Erythroblast (primary cell): ENCODE results near the gene CDH15.
"Not testable (repeated sequence)": the region's sequence is repeated elsewhere in the genome, so short reads cannot be mapped to it uniquely, and the experiment has no call there.

Experiments
- DNase-seq, 2 experiments: peaks; one replicate each; lab custom pipeline; 2025; lab: John Stamatoyannopoulos, UW
- GATA1 ChIP-seq: IDR thresholded peaks from 2 replicates; pipeline ENCODE4 v1.6.1; 2011; ENCODE audit warnings: low read depth, mild to moderate bottlenecking, control low read depth, low read length, moderate library complexity
- POLR2A ChIP-seq: IDR thresholded peaks from 2 replicates; pipeline ENCODE4 v1.6.1; 2011; ENCODE audit warnings: mild to moderate bottlenecking, low read length

Gene CDH15

DNA sequence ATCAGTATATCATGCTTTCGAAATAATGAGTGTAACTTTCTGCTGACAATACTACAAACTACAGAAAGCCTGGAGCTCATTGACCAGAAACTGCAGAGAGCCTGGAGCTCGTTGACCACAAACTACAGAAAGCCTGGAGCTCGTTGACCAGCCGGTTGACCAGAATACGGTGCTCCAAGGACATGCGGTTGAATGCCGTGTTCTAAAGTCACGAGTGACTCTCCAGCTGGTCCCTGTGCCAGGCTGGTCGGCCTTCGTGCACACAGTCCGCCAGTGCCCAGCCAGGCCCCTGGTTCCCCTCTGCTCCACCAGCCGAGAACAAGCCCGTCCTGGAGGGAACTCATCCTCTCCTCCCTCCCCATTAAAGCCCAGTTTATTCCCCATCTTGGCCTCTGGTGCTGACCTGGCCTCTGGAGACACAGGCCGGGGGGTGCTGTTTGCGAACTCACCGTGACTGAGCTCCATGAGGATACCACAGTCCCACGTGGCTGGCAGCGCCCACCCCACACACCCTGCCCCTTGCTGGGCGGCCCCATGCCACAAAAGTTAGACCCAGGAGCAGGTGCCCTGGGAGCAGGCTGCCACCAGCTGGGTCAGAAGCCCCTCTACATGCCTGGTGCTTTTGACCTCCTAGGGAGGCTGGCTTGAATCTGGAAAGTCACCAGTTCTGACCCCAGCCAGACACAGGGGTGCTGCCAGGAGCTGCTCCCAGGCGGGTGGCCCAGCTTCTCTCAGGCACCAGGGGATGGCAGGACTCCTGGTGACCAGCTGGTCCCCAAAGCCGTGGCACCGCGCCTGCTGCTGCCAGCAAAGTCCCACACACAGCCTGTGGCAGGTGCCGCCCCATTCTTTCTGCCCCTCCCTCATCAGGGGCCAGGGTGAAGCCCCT lies 15.5 kb upstream of the CDH15 start:
- no peak for TF ChIP-seq POLR2A
- no peak for TF ChIP-seq GATA1
- no peak for DNase-seq

DNA sequence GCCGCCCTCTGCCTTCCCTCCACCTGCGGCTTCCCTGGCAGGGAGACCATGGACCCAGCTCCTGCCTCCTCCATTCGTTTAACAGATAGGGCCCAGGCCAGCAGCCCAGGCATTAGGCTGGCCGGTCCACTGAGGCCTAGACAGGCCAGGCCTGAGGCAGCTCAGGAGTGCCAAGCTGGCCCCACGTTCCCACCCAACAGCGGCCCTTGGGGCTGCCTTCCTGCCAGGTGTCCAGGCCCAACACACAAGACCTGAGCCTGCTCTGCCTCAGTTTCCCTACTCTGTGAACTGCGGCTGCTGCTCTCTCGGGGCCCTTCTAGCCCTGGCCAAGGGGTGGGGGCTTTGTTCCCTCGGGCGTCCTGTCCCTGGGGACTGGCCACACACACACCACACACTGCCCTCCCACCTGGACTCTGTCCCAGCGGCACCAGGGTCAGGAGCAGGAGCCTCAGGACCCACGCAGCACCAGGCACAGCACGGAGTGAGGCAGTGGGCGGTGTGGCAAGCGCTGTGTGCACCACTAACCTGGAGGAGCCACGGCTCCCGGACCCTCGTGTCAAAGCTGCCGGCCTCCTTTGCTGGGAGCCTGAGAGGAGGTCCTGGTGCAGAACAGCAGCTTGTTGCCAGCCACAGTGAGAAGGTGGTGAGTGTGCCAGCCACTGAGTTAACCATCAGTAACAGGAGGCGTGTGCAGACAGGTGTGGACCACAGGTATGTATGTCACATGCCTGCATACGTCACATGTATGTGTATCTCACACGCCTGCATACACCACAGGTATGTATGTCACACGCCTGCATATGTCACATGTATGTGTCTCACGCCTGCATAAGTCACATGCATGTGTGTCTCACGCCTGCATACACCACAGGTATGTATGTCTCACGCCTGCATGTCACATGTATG lies 14.6 kb upstream of the CDH15 start:
- no peak for DNase-seq
- no peak for TF ChIP-seq POLR2A
- no peak for TF ChIP-seq GATA1

DNA sequence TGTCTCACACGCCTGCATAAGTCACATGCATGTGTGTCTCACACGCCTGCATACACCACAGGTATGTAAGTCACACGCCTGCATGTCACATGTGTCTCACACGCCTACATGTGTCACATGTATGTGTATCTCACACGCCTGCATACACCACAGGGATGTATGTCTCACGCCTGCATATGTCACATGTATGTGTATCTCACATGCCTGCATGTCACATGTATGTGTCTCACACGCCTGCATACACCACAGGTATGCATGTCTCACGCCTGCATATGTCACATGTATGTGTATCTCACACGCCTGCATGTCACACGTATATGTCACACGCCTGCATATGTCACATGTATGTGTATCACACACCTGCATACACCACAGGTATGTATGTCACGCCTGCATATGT lies 13.8 kb upstream of the CDH15 start:
- TF ChIP-seq GATA1 = no peak
- TF ChIP-seq POLR2A = no peak
- DNase-seq = no peak

DNA sequence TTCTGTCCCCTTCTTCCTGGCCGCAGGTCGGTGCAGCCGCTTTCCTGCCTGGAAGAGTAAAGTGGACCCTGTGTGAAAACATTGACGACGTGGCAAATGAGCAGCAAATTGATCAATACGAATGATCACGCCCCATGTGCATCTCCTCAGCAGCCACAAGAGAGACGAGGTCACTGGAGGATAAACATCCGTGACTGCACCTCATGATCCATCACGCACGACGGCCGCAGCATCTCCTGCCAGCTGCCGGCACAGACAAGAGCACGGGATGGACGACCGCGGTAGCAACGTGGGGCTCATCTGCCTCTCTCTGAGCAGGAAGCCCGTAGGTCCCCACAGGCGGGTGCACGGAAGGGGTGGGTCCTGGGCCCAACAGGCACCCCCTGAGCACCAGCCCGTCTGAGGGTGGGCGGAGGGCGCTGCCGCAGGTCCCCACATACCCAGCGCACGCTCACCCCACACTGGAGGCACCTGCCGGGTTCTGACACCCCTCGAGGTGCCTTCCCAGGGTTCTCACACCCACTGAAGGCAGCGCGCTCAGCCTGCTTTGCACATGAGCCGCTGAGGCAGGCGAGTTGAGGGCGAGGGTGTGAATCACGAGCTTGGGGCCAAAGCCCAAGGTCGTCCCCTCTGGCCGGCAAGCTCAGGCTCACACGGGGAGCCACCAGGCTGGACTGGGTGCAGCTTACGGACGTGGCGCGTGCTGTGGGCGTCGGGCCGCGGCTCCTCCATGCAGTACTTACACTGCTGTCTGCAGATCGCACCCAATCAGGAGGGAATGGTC lies 12.3 kb upstream of the CDH15 start:
- TF ChIP-seq GATA1 (no peak), POLR2A (no peak)
- no peak for DNase-seq

DNA sequence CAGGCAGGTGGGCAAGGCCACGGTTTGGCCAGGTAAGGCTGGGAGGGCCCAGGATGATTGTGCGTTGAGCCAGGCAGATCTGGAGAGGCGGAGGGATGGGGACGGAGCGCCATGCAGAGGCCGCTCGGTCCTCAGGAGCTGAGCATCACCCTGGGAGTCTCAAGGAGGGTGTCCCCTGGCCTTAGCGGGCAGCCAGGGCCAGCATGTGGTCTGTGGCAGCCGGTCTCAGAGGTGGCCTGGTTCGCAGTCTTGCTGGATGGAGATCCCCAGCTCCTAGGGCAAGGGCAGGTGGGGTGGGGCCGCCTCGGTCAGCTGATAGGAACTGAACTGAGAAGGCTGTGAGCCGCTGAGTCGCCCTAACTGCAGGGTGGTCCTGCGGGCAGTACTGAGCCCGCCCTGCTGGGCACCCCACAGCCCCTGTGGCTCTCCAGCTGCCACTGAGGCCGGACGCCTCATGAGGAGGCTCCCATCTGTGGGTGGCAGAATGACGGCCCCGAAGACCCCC lies 11.6 kb upstream of the CDH15 start:
- DNase-seq = no peak

DNA sequence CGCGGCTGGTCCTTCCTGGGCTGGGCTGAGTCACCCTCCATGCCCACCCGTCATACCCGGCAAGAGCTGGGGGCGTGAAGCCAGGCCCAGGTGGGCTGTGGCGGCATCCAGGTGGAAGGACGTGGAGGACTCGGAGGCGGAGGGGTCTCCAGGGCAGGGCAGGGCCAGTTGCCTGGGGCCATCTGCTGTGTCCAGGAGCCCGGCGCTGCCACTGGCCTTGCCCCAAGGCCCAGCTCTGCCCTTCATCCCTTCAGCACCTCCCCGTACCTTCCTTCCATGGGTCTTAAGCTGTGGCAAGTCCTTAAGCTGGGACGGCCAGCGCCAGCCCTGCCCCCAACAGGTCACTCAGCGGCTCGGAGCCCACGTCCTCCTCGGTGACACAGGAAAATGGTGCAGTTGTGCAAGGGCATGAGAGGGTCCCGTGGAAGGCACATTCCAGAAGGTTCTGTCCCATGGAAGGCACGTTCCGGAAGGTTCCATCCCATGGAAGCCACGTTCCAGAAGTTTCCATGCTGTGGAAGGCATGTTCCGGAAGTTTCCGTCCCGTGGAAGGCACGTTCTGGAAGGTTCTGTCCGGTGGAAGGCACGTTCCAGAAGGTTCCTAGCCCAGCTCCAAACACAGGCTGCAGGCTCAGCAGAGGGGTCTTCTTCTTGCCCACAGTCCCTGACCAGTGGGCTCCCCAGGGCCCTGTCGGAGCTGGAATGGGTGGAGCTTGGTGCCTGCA lies 10.4 kb upstream of the CDH15 start:
- DNase-seq = no peak
- no peak for TF ChIP-seq GATA1
- TF ChIP-seq POLR2A = no peak

More for the DNA sequence above, 11.6 kb upstream of the CDH15 start:
- TF ChIP-seq GATA1 (no peak), POLR2A (no peak)

DNA sequence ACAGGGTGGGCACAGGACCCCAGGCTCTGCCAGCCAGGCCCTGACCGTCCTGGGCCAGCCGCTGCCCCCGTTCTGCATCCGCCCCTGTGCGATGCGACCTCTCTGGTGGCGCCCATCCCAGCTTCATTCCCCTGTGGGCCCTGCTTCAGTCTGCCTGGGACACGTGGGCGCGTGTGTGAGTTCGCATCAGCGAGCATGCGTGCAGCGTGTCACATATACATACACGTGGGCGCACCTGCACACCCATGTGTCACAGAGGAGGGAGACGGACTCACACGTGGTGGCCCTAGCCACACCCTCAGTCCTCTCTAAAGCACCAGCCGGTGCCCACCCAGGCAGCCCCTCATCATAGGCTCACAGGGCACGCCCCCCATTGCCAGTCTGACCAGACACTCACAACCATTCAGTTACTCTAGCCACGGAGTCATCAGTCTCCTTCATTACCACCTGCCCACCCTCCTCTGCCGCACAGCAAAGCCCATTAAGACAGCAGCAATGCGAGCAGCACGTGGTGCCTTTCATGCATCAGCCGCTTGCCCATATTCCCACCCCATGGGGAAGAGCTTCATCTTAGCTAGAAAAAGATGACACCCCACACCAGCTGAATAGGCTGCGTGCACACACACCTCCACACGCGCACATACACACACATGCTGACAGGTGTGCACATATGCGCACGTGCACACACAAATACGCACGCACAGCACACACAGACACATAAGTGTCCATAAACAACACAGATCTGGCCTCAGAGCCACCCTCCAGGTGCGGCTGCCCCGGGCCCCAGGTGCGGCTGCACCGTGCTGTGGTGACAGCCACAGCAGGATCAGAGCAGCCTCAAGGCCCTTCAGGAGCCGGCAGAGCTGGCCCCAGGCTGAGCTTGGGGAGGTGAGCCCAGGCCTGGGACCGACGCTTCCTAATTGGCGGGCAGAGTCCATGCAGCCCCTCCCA lies 9.5 kb upstream of the CDH15 start:
- TF ChIP-seq GATA1 = no peak
- no peak for TF ChIP-seq POLR2A
- DNase-seq = no peak

DNA sequence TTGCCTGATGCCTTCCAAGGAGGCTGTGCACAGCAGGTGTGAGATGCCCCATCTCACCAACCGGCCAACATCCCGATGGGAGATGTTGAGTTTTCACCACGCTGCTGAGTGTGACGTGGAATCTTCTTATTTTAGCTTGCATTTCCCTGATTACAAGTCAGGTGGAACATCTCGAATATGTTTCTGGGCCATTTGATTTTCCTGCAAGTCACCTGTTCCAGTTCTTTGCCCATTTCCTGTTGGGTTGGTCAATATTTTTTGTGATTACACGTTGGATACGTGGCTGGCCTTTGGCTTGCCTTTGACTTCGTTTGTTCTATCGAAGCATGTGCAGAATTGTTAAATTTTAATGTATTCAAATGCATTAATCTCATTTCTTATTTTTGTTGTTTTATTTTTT lies 8.3 kb upstream of the CDH15 start:
- TF ChIP-seq GATA1 = no peak
- no peak for TF ChIP-seq POLR2A
- DNase-seq = no peak

DNA sequence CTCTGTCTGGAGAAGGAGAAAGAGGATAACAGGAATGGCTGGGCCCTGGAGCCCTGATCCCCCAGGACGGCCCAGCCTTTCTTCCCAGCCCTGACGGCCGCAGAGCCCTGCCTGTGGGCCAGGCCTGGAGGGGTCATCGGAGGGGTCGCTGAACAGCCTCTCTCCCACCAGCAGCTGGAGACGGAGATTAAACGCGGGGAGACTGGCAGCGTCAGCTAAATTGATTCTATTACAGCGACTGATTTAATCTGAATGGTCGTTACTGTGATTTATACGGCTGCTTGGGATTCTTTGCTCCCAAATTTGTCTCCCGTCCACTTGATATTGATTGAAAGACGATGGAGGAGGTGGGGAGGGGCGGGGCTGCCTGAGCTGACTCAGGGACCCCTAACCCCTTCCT lies 7.1 kb upstream of the CDH15 start:
- no peak for DNase-seq
- TF ChIP-seq POLR2A = no peak
- no peak for TF ChIP-seq GATA1

DNA sequence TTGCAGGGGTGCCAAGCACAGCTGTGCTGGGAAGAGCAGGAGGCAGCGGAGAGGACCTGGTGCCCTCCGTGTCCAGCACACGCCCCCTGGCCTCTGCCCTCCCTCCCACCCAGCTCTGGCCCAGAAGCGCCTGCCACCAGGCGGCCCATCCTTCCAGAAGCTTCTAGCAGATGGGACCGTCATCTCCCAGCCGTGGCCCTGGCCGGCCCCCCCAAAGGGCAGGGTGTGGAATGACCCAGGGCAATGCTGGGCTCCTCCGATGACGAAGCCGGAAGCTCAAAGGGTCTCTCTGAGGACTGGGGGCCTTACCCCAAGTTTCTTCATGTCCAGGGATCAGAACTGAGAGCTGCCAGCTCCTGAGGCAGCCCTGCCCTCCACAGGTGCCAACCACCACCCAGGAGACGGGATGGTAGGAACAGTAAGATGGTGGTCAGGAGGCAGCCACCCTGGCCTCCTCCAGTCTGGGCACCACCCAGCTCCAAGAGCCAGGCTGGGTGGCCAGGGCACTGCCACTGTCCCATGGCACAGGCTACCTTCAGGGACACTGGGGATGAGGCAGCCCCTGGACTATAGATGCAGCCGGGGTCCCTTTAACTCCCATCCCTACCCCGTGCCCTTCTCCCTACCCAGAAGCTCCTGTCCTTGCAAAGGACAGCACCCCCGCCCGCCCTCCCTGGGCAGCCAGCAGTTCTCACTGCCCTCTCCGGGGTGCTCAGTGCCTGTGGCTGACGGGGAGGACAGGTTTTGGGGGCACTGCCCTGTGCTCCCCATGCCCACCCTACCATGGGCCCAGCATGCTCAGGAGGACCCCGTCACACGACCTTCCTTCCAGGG lies 6.5 kb upstream of the CDH15 start:
- TF ChIP-seq POLR2A (no peak), GATA1 (no peak)

DNA sequence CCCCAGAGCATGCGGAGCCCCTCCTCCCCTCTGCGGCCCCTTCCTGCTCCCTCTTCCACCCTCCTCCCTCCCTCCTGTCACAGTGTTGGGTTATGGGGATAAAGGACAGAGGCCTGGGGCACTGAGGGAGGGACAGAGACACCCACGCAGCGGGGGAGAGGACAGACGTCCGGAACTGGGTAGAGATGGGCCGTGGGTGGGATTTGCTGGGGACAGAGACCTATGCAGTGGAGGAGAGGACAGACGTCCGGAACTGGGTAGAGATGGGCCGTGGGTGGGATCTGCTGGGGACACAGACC lies 5.9 kb upstream of the CDH15 start:
- DNase-seq = not testable (repeated sequence)

More for the DNA sequence above, 6.5 kb upstream of the CDH15 start:
- no peak for DNase-seq
